Ascending aorta (tissue), 2 donors: ENCODE measurements around the gene ZFAND2B. TPM values are rescaled to one million over a fixed set of nuclear protein-coding genes. Genes with fewer than 3 reads are reported as not detected.

ENCODE experiments used
- DNase-seq, 2 donors: peaks; one replicate each; pipeline ENCODE4 v3.0.0-alpha.2; 2019; ENCODE audit warnings: low spot score in 2 of 2
- H3K27ac ChIP-seq, 2 donors: fragments of 200-600 bp; sonication (generic); one replicate each; pipeline ENCODE4 v1.5.1; 2016 to 2017; ENCODE audit warnings: mild to moderate bottlenecking in 1 of 2
- H3K27me3 ChIP-seq: fragments of 200-600 bp; sonication (generic); one replicate; pipeline ENCODE4 v1.5.1; 2017
- H3K36me3 ChIP-seq, 2 donors: fragments of 200-600 bp; sonication (generic); one replicate each; pipeline ENCODE4 v1.5.1; 2016
- H3K4me1 ChIP-seq, 2 donors: fragments of 200-600 bp; sonication (generic); one replicate each; pipeline ENCODE4 v1.5.1; 2016 to 2017; ENCODE audit warnings: mild to moderate bottlenecking in 1 of 2
- H3K4me3 ChIP-seq, 2 donors: fragments of 200-600 bp; sonication (generic); one replicate each; pipeline ENCODE4 v1.5.1; 2016 to 2017; ENCODE audit warnings: mild to moderate bottlenecking in 1 of 2
- H3K9me3 ChIP-seq, 2 donors: fragments of 200-600 bp; sonication (generic); one replicate each; pipeline ENCODE4 v1.5.1; 2016
- CTCF ChIP-seq, 3 experiments: fragments of 200-600 bp in 2 of 3; fragments of 450-650 bp in 1 of 3; sonication (generic) in 2 of 3; IDR thresholded peaks; one replicate each; pipeline ENCODE4 v1.5.1; 2016 to 2019; ENCODE audit warnings: antibody characterized with exemption in 3 of 3, mild to moderate bottlenecking in 1 of 3, moderate library complexity in 1 of 3
- intact Hi-C: fragments of 100-400 bp; cut with DNase I; formaldehyde crosslinking; loops from one replicate; pipeline ENCODE4 v1.15.1; 2023
- total RNA-seq: library from RNA; depleted of rRNA; stranded (reverse); fragments of >200 nt; gene quantifications from one replicate; pipeline ENCODE4 v1.1.0, GENCODE V29; 2016

Gene ZFAND2B
- total RNA-seq, 1 donor from 2014 or later: 225 TPM

GRCh38 chr2:219168526-219168925, 38.1 kb upstream of the ZFAND2B start:
- no peak overlapping the region for H3K4me3 ChIP-seq
- TF ChIP-seq CTCF (IDR thresholded peaks at IDR 0.05): no peak
- H3K4me1 ChIP-seq: peaks cover 0 to 9% of the 10 kb centered on the region in 2 donors
- H3K27me3 ChIP-seq: no peaks in the 10 kb centered on the region
- peaks cover 11 to 18% of the 10 kb centered on the region in 2 donors for H3K36me3 ChIP-seq
- H3K9me3 ChIP-seq: no peaks in the 10 kb centered on the region
- no peak overlapping the region for H3K27ac ChIP-seq
- intact Hi-C loops: no loop called here
- DNase-seq: no peak

- Histone ChIP-seq H3K4me3 (no peak overlapping the region), H3K27ac (no peak overlapping the region), H3K36me3 (peaks cover 13 to 22% of the 10 kb centered on the region in 2 donors), H3K9me3 (no peaks in the 10 kb centered on the region), H3K4me1 (peaks cover 0 to 9% of the 10 kb centered on the region in 2 donors), H3K27me3 (no peaks in the 10 kb centered on the region)
- no peak for DNase-seq
- TF ChIP-seq CTCF (IDR thresholded peaks at IDR 0.05): no peak
- intact Hi-C loops: no loop called here
These were observed 37.6 kb upstream of the ZFAND2B start for GRCh38 chr2:219168932-219169331.

GRCh38 chr2:219169930-219170654, 36.5 kb upstream of the ZFAND2B start, which contains the start of gene SLC23A3:
TSS of gene SLC23A3 (minus strand) at chr2:219170029. CDS start at chr2:219169984, 45 bp downstream.
- H3K27me3 ChIP-seq: no peaks in the 10 kb centered on the region
- no peaks in the 10 kb centered on the region for H3K9me3 ChIP-seq
- TF ChIP-seq CTCF (IDR thresholded peaks at IDR 0.05): no peak
- H3K4me1 ChIP-seq: peaks cover 0 to 12% of the 10 kb centered on the region in 2 donors
- DNase-seq: no peak
- intact Hi-C loops: no loop called here
- H3K4me3 ChIP-seq: no peak within 1 kb of the TSS
- H3K27ac ChIP-seq: peak within 1 kb of the TSS; percentile 58 to 69
- H3K36me3 ChIP-seq: peaks cover 23 to 33% of the 10 kb centered on the region in 2 donors

GRCh38 chr2:219171231-219171651, 35.3 kb upstream of the ZFAND2B start:
- H3K27ac ChIP-seq: peak overlapping the region; percentile 58 to 69
- peaks cover 0 to 20% of the 10 kb centered on the region in 2 donors for H3K4me1 ChIP-seq
- intact Hi-C loops: loop anchor here (1.0 kb wide), 1 partner anchor 127 kb away; no protein-coding TSS in a partner anchor
- peak in 1 of 2 donors; percentile 81 for DNase-seq
- no peaks in the 10 kb centered on the region for H3K9me3 ChIP-seq
- TF ChIP-seq CTCF (IDR thresholded peaks at IDR 0.05): peak; percentile 48 to 66 (median 62)
- H3K36me3 ChIP-seq: peaks cover 23 to 32% of the 10 kb centered on the region in 2 donors
- H3K27me3 ChIP-seq: no peaks in the 10 kb centered on the region
- no peak overlapping the region for H3K4me3 ChIP-seq

GRCh38 chr2:219172231-219173154, 34.1 kb upstream of the ZFAND2B start:
- Histone ChIP-seq H3K9me3 (no peaks in the 10 kb centered on the region), H3K4me1 (peaks cover 0 to 20% of the 10 kb centered on the region in 2 donors), H3K36me3 (peaks cover 23 to 32% of the 10 kb centered on the region in 2 donors), H3K27me3 (no peaks in the 10 kb centered on the region), H3K27ac (peak overlapping the region; percentile 58 to 69), H3K4me3 (no peak overlapping the region)
- no peak for TF ChIP-seq CTCF (IDR thresholded peaks at IDR 0.05)
- intact Hi-C loops: no loop called here
- DNase-seq: no peak
